ENCODE data around the gene TSPAN18.

GRCh38 chr11:44759743-44760476, 33.1 kb downstream of the TSPAN18 start:
- TF ChIP-seq CTCF (conservative IDR thresholded peaks at IDR 0.05; ENCODE audit: low read length) (no peak), EZH2phosphoT487 (IDR thresholded peaks at IDR 0.05; ENCODE audit: borderline replicate concordance) (no peak)
